Activated T-cell treated with anti-CD3 and anti-CD28 coated beads, Interleukin-2, amount 50 U/mL, for 48 hours (primary cell): ENCODE measurements around the gene GP5.

Experiments
- DNase-seq, 2 experiments: peaks; one replicate each; pipeline ENCODE4 v3.0.0-alpha.2; 2020

GP5 gene, protein sequence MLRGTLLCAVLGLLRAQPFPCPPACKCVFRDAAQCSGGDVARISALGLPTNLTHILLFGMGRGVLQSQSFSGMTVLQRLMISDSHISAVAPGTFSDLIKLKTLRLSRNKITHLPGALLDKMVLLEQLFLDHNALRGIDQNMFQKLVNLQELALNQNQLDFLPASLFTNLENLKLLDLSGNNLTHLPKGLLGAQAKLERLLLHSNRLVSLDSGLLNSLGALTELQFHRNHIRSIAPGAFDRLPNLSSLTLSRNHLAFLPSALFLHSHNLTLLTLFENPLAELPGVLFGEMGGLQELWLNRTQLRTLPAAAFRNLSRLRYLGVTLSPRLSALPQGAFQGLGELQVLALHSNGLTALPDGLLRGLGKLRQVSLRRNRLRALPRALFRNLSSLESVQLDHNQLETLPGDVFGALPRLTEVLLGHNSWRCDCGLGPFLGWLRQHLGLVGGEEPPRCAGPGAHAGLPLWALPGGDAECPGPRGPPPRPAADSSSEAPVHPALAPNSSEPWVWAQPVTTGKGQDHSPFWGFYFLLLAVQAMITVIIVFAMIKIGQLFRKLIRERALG

GRCh38 chr3:194399166-194399565 is at the start of gene GP5:
Gene GP5, minus strand, starts transcription at chr3:194399266. Its CDS starts 984 bp downstream, at chr3:194398282.
- no peak for DNase-seq

GRCh38 chr3:194447657-194448056 is 48.6 kb upstream of the GP5 start:
- no peak for DNase-seq

DNA sequence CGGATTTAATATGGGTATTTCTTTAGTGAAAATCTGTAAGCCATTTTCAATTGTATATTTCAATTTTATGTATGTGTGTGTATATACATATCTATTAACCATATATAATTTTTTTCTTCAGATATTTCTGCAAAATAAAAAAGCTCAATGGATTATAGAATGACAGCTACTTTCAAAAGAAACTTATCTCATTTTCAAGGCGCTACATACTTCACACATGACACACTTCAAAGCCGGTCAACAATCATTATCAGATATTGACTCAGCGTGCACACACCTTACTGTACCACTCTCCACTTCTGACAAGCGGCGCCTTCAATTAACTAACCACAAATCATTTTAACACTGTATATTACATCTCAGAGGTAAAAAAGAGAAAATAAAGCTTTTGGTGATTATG is 48.1 kb upstream of the GP5 start:
- no peak for DNase-seq

DNA sequence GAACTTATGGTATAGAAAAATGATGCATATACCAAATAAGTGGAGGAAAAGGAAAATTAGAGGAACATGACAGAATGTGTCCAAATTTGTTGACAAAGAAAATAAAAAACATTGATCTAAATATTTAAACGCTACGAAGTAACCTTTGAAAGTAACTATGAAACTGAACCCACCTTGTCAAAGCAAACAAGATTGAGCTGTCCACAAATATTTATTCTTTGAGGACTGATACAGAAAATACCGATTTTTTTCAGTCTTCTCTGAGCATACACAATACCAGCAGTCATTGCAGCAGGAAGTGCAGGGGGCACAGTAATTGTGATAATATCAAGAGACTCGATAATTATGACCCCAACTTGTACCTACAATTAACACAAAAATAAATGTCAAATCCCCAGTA is 47.7 kb upstream of the GP5 start:
- no peak for DNase-seq

DNA sequence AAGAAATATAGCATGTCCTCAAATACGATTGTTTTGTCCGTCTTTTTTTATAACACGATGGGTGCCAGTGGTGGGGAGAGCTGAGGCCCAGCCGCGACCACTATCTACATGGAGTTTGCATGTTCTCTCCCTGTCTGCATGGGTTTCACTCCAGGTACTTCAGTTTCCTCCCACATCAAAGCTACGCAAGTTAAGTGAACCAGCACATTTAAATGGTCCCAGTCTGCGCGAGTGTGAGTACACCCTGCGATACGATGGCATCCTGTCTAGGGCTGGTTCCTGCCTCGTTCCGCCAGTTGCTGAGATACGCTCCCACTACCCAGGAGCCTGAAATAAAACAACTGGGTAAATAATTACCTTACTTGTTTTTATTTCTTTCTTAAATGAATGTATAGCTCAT is 47.1 kb upstream of the GP5 start:
- DNase-seq, result no peak

GRCh38 chr3:194443901-194444300 is 44.8 kb upstream of the GP5 start:
- DNase-seq, result no peak

DNA sequence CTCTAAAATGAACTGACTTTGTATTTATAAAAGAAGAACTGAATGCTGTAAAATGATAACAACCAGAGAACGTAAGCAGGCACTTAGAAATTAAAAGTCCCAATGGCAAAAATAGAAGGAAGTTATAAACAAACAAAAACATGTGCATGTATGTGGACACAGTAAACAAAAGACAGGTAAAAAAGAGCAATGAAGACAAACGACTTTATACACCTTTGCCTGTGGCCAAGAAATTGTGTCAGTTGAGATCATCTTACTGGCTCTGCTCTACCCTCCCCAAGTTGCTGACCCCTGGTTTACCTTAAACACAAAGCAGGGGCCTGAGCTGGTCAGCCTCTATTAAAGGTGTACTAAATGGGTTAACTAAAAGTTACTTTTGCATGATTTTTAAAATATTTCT is 41.7 kb upstream of the GP5 start:
- no peak for DNase-seq

DNA sequence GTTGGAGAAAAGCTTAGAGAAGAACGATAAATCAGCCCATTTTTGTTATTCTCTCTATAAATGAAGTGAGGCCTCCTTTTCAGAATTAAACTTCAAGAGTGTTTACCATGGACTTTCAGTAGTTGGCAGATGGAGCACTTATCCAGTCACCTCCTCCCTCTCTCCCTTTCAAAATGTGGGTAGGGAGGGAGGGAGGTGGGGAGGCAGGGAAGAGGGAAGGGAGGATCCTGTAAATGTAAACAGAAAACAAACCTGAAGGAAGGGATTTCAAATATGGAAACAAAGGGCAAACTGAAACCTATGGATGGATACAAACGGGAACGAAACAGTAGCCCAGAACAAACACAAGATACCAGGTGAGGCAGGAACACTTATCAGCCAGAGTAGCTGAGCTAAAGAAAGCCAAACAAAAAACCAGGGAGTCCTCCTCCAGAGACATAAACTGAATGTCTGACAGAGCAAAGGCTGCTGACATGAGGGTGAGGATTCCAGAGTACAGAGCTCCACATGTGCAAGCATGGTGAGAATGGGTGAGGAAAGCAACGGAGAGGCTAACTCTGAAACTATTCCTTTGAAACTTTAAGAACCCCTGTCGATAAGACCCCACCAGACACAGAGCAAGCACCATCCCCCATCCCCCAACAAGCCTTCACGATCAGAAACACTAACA is 41.0 kb upstream of the GP5 start:
- DNase-seq, result no peak

GRCh38 chr3:194434503-194434902 is 35.4 kb upstream of the GP5 start:
- DNase-seq, result no peak

DNA sequence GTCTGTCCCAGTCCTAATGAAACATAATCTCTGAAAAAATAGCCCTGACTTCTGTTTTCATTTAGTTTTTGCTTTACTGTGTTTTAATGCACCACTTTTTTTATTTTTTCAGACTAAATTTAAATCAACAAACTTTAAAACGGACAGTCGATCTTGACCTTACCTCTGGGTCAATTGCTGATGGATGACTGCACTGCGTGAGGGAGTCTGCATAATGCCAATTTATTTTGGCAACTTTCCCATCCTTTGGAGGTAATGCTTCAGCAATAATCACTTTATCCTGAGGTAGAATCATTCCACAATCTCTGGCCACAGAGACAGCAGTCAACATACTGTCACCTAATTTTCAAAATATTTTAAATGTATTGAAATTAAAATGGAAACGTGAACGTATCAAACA is 32.5 kb upstream of the GP5 start:
- no peak for DNase-seq

DNA sequence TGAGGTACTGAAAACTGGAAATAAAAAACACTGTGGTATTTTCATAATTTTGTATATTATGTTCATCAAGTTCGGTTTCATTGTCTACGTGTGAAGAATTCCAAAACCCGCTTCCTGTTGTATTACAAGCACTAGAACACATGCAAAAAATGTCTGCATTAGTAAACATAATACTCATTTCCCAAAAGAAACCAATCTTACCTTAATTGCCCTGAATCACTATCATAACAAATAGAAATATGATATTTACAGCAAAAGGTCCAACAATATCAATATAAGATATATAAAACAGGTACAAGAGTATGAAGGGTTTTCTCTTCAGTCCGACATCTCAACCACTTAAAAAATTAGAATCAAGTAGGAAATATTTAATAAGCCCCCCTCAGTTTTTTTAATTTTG is 26.3 kb upstream of the GP5 start:
- no peak for DNase-seq

GRCh38 chr3:194424953-194425352 is 25.9 kb upstream of the GP5 start:
- no peak for DNase-seq

- no peak for DNase-seq
Measured at GRCh38 chr3:194424373-194424772, 25.3 kb upstream of the GP5 start.

DNA sequence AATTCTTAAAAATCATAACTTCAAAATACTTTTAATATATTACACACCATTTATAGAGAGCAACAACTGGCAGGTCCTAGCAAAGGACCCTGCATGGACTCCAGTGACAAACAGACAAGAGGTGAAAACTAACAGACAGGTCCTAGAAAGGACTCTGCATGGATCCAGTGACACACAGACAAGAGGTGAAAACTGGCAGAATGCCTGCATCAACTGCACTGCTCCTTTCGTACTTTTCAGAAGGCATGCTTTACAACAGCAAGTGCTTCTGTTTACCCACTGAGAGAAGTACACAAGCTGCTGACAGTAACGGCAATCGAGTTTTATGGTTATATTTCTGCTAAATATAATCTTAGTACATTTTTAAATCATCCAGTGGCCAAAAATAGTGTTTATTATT is 24.3 kb upstream of the GP5 start:
- DNase-seq, result no peak

- DNase-seq, result no peak
Measured at GRCh38 chr3:194422188-194422587, 23.1 kb upstream of the GP5 start.

DNA sequence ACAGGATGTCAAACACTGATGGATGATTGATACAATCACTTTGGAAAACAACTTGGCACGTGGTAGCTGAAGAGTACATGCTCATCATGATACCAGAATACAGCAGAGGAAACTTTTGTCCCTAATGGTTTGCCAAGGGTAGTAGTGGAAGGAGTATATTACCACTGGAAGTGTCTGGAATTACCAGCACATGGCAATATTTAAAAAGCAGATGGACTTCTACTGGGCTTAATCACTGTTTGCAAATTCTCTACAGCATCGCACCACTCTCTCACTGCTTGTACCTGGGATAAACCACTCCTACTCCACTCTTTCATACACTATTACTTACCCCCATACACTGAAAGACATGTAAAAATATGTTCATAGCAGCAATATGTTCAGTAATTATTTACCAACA is 19.6 kb upstream of the GP5 start:
- no peak for DNase-seq

- peak in 1 of 2 experiments; percentile 37 for DNase-seq
Measured at GRCh38 chr3:194407423-194407822, 8.4 kb upstream of the GP5 start.

DNA sequence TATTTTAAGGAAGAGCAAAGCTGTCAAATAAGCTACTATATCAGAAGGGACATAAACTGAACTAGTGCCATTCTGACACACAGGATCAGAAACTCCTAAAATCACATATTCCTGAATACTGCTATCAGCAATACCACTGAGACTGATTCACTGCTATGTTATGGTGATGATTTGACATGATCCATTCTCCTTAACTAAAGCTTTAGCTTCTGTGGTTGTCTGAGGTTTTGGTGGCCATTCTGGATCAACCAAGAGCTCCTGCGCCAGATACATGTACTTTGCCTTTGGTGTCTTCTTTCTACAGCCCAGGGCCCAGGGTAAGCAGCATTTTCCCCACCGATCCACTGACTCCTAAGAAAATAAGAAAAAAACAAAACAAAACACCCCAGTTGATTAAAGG is 6.7 kb upstream of the GP5 start:
- no peak for DNase-seq

DNA sequence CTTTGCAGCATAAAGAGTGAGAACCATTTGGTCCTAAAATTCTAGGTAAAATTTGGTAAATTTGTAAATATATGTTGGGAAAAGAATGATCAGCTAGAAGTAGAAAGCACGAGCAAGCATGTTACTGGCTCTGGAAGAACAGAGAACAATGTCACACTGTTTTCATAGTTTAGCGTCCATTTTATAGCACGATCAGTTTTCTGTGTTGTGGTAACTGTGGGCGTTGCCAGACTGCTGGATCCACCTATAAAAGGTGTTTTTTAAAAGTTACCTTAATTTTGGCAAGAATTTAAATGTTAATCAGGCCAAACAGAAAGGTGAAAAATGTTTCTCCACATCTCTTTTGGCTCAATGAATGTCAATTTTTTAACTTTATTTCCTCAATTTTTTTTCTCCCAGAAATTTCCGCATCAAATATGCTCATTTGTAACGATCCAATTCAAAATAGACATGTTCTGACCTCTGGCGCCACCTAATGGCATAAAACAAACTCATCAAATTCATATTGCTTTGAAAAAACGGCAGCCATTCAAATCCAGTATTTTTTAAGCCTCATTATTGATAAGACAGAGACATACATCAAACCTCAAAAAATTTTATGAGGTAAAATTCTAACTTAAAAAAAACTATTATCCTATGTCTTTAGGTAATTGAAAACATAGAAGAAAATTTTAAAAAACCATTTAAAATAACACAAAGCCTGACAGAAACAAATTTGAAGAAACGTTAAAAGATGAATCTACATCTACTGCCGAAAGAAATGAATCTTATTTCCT is 5.5 kb upstream of the GP5 start:
- no peak for DNase-seq

DNA sequence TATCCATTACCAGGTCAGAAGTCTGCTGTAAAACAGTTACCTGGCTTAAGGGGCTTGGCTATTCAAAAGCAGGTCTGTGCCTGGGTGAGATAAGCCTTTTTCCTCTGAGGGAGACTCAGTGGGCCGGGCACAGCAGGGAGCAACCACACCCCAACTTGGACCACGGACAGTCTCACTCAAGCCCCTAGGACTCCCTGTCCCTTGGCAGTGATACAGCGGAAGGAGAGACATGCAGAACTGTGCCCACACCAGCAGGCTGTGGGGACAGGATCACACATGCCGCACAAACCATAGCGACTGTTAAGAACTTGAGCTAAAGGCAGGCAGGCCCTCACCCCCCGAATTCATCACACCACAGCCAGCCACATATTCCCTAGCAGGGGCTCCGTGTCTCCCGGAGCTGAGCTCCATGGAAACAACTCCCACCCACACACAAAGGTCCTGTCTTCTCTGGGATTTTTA is 2.8 kb upstream of the GP5 start:
- no peak for DNase-seq

DNA sequence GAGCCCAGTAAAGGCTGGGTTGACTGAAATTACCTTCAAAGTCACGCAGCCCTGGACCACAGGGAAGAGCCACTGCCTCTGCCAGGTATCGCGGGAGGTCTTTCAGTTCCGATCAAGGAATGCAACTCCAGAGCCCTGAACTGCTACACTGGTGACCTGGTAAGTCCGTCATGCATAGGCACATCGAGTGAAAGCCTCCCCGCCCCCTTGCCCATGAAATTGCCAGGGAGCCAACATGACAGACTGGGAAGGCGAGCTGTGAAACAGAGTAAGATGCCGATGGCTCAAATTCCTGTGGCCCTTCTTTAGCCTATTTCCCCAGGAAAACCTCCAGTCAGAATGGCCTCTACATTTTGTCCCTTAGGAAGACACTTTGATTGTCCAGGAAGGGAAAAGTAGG is 2.3 kb upstream of the GP5 start:
- DNase-seq, result no peak

DNA sequence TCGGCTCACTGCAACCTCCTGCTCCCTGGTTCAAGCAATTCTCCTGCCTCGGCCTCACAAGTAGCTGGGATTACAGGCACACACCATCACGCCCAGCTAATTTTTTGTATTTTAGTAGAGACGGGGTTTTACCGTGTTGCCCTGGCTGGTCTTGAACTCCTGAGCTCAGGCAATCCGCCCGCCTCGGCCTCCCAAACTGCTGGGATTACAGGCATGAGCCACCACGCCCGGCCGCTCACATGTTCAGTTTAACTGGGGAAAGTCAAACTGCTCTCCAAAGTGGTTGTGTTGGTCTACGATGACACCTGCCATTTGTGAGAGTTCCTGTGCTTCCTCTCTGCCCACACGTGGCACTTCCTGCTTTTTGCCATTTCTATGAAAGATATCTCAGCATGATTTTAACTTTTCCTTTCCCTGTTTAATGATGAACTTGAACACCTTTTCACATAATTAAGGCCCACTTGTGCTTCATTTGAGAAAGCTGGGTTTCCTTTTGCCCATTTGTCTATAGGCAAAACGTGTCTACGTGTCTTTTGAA is 877 bp upstream of the GP5 start:
- no peak for DNase-seq

DNA sequence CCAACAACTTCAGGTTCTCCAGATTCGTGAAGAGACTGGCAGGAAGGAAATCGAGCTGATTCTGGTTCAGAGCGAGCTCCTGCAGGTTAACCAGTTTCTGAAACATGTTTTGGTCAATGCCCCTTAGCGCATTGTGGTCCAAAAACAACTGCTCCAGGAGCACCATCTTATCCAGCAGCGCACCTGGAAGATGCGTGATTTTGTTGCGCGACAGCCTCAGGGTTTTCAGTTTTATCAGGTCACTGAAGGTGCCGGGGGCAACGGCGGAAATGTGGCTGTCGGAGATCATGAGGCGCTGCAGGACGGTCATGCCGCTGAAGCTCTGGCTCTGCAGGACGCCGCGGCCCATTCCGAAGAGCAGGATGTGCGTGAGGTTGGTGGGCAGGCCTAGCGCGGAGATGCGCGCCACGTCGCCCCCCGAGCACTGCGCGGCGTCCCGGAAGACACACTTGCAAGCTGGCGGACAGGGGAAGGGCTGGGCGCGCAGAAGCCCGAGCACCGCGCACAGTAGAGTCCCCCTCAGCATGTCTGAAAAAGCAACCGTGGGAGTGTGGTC is 1.2 kb downstream of the GP5 start:
- DNase-seq, result peak; percentile 45 to 53
